Measurements from ENCODE around the gene MTCL1.

DNA sequence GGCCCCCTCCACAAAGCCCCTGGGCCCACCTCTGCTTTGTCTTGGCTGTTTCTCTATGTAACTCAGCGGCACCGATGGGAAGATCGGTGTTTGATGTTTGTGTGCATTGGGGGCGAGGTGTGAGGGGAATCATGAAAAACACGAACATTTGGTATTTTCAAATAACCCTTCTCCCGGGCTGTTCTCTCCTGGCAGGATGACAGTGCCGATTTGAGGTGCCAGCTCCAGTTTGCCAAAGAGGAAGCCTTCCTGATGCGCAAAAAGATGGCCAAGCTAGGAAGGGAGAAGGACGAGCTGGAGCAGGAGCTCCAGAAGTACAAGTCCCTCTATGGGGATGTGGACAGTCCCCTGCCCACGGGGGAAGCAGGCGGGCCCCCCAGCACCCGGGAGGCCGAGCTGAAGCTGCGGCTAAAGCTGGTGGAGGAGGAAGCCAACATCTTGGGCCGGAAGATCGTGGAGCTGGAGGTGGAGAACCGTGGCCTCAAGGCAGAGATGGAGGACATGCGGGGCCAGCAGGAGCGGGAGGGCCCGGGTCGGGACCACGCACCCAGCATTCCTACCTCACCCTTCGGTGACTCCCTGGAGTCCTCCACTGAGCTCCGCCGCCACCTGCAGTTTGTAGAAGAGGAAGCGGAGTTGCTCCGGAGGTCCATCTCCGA is 78.1 kb downstream of the MTCL1 start:
- TF ChIP-seq, protein P1, sequence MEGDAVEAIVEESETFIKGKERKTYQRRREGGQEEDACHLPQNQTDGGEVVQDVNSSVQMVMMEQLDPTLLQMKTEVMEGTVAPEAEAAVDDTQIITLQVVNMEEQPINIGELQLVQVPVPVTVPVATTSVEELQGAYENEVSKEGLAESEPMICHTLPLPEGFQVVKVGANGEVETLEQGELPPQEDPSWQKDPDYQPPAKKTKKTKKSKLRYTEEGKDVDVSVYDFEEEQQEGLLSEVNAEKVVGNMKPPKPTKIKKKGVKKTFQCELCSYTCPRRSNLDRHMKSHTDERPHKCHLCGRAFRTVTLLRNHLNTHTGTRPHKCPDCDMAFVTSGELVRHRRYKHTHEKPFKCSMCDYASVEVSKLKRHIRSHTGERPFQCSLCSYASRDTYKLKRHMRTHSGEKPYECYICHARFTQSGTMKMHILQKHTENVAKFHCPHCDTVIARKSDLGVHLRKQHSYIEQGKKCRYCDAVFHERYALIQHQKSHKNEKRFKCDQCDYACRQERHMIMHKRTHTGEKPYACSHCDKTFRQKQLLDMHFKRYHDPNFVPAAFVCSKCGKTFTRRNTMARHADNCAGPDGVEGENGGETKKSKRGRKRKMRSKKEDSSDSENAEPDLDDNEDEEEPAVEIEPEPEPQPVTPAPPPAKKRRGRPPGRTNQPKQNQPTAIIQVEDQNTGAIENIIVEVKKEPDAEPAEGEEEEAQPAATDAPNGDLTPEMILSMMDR (IDR thresholded peaks at IDR 0.05) = no peak
- TF ChIP-seq POLR2A (IDR thresholded peaks at IDR 0.05) = no peak
